IPS DF 4.7 (cell line): ENCODE data around the gene ANTXR1.

Source experiments
- DNase-seq: peaks from one replicate; pipeline ENCODE4 v3.0.0-alpha.2; 2013; ENCODE audit warnings: low spot score; ENCODE audit errors: extremely low read depth

The ANTXR1 gene

GRCh38 chr2:69177785-69178636 lies 165.0 kb downstream of the ANTXR1 start:
- peak; percentile 87 for DNase-seq

- no peak for DNase-seq
Measured at GRCh38 chr2:69178756-69179155, 165.8 kb downstream of the ANTXR1 start.

GRCh38 chr2:69180227-69180626 lies 167.2 kb downstream of the ANTXR1 start:
- DNase-seq, result no peak

- DNase-seq, result no peak
Measured at GRCh38 chr2:69180974-69181373, 168.0 kb downstream of the ANTXR1 start.

- DNase-seq, result no peak
Measured at GRCh38 chr2:69181806-69182427, 168.9 kb downstream of the ANTXR1 start.

- DNase-seq, result no peak
Measured at GRCh38 chr2:69183659-69184058, 170.7 kb downstream of the ANTXR1 start.

- DNase-seq, result no peak
Measured at GRCh38 chr2:69184224-69184623, 171.2 kb downstream of the ANTXR1 start.

- no peak for DNase-seq
Measured at GRCh38 chr2:69185807-69186206, 172.8 kb downstream of the ANTXR1 start.

- DNase-seq, result no peak
Measured at GRCh38 chr2:69186614-69187013, 173.6 kb downstream of the ANTXR1 start.

GRCh38 chr2:69188182-69188900 lies 175.4 kb downstream of the ANTXR1 start:
- DNase-seq, result no peak

- no peak for DNase-seq
Measured at GRCh38 chr2:69190743-69191404, 177.9 kb downstream of the ANTXR1 start.

GRCh38 chr2:69191634-69192033 lies 178.7 kb downstream of the ANTXR1 start:
- DNase-seq, result no peak

GRCh38 chr2:69192176-69192945 lies 179.4 kb downstream of the ANTXR1 start:
- DNase-seq, result no peak

- no peak for DNase-seq
Measured at GRCh38 chr2:69195706-69196105, 182.7 kb downstream of the ANTXR1 start.

GRCh38 chr2:69196327-69197117 lies 183.5 kb downstream of the ANTXR1 start:
- DNase-seq, result no peak

GRCh38 chr2:69200107-69200520 lies 187.1 kb downstream of the ANTXR1 start:
- DNase-seq, result no peak

GRCh38 chr2:69201259-69201658 lies 188.3 kb downstream of the ANTXR1 start:
- DNase-seq, result no peak

- no peak for DNase-seq
Measured at GRCh38 chr2:69202327-69202726, 189.3 kb downstream of the ANTXR1 start.

GRCh38 chr2:69203166-69203985 lies 190.4 kb downstream of the ANTXR1 start:
- DNase-seq, result no peak
